ENCODE results near the gene TRAF3IP1.
"Not testable (repeated sequence)": the region's sequence is repeated elsewhere in the genome, so short reads cannot be mapped to it uniquely, and the experiment has no call there.

TRAF3IP1 gene

DNA sequence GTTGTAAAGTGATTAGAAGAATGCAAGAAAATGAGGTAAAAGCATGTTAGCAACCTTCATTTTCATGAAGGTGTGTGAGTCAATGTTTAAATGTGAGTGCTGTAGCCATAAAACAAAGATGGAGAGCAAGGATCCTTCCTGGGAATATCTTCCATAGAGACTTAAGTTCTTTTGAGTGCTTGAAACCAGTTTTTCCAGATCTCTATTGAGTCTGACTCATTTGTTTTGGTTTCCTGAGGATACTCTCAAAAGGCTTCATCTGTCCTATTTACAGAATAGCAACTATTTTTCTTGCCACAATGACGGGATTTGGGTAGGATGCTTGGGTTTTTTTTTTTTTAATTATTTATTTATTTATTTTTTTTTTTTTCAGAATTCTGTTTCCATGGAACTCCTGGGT lies 60.5 kb downstream of the TRAF3IP1 start:
- peak; percentile 60 for DNase-seq (ENCODE audit: low read depth)

DNA sequence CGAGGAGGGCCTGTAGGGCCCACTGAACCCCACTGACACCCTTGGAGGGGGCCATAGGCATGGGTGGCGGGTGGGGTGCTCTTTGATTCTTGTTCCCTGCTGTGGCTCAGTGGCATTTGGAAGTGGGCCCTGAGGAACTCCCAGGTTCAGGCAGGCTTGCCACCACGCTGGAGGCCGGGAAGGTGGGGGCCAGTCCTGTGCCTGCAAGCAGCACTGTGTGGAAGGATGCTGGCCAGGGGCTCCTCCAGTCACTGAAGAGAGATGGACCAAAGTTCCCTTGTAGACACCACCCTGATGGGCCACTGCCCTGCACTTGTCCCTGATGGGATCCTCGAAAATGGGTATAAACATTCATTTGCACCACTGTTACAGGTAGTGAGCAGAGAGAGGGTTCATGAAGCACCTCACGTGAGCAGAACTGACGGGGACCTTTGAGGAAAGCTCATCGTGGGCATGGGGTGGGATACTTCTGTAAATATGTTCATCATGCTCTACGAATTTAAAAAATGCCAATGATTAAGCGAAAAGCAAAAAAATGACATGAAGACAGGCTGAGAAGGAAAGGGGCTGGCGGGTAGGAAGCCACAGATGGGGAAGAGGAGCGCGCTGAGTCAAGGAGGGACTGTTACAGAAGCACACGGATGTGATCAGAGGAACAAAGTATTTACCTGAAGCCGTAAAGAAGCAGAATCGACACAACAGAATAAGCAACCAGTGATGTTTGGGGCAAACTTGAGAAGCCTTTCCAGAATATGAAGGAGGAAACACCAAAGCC lies 61.2 kb downstream of the TRAF3IP1 start:
- no peak for DNase-seq (ENCODE audit: low read depth)

DNA sequence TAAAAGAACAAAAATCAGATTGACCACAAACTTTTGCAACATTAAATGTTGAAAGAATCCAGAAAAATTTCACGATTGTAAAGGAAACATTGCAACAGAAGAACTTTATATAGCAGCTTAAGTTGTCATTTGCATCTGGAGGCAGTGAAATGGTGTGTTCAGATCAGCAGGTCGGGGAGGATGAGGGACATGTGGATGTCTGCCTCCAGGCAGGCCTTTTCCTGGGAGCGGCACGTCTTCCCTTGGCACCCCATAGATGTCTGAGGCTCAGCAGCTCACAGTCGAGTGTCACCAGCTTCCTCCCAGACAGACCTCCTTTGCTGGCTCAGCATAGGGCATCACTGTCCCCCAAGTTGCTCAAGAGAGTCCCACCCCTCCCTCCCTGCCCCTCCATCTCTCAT lies 62.1 kb downstream of the TRAF3IP1 start:
- DNase-seq (ENCODE audit: low read depth), result no peak

DNA sequence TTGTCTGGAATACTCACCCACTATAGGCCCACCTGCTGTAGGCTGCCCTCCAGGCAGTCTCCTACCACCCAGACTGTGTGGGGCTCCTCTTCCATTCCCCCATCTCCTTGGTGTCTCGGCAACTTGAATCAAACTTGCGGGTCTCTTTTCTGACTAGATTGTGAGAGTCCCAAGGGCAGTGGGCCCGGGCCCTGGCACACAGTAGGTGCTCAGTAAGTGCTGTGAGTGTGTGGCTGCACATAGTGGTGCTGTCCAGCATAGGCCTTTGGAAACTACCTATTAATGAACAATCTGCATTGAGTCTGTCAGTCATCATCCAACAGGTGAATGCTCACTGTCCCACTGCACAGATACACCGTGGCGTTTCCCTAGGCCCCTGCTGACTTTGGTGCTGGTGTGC lies 62.8 kb downstream of the TRAF3IP1 start:
- DNase-seq (ENCODE audit: low read depth), result no peak

DNA sequence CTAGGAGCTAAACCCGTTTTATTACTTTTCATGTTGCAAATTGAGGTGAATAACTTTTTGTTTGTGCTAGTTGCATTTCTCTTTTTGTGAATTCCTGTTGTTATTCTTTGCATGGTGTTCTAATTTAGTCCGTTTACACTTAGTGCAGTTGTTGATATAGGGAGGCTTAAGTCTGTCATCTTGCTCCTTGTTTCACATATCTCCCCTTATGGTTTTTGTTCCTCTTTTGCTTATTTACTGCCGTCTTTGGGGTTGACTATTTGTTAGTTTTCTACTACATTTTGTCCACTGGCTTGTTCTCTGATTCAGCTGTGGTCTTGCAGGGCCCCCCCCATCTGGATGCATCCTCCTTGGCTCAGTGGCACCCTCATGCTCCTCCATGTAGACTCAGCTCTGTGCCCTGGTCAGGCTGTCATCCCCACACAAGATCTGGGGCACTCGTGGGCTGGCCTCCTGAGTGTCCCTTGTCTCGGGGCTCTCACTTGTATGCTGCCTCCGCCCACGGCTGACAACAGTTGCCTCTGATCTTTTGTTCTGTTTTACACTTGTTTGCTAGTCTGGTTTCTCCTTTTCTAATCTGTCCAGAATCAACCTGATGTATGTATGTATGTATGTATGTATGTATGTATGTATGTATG lies 63.5 kb downstream of the TRAF3IP1 start:
- no peak for DNase-seq (ENCODE audit: low read depth)

DNA sequence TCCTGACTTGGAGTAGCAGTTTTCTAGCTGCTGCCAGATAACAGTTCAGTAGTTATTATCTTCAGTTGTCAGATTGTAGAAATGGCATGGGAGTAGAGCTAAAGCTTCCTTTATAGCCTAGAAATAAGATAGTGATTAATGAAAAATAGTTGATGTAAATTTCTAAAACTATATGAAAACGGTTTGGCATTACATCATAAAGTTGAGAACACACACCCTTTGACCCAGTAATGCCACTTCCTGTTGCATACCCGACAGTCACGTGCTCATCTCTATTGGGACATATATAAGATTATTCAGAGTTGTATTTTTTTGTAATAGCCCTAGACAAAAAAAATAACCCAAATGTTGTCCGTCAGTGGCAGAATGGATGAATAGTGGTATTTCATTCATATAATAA lies 67.0 kb downstream of the TRAF3IP1 start:
- peak; percentile 54 for DNase-seq (ENCODE audit: low read depth)

DNA sequence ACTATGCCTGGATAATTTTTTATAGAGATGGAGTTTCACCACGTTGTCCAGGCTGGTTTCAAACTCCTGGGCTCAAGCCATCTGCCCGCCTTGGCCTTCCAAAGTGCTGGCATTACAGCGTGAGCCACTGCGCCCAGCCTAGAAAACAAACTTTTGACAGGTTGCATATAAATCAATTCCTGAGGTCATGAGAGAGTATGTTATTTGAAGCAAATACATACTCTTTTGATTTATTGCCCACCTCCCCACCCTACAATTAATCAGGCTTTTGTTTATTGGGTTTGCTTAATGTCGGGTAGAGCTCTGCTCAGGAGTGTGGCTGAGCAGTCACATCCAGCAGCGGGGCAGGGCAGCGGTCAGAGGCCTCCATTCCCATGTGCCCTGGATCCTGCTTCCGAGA lies 68.5 kb downstream of the TRAF3IP1 start:
- no peak for DNase-seq (ENCODE audit: low read depth)

DNA sequence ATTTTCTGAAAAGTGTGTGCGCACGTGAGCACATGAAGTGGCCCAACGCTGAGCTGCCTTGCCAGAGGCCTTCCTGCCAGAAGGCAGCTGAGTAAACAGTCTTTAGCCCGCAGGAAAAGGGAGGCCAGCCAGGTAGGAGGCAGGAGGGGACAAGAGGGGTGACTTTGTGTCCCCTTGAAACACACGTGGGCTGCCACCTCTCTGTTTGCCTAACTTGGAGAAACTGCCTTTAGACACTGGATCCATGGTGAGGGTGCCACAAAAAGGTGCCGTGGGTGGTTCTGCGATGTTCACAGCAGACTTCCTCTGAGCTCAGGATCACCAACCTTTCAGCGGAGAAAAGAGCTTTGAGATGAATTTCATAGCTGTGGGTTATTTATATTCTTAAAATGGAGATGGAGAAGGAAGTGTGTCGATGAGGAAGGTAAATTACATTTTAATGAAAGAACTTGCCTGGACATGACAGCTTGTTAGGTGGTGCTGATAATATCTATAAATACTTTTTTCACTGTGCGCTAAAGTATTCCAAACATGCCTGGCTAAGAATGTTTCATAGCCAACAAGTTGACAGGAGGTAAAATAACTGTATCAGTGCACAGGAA lies 69.8 kb downstream of the TRAF3IP1 start:
- peak; percentile 57 for DNase-seq (ENCODE audit: low read depth)

DNA sequence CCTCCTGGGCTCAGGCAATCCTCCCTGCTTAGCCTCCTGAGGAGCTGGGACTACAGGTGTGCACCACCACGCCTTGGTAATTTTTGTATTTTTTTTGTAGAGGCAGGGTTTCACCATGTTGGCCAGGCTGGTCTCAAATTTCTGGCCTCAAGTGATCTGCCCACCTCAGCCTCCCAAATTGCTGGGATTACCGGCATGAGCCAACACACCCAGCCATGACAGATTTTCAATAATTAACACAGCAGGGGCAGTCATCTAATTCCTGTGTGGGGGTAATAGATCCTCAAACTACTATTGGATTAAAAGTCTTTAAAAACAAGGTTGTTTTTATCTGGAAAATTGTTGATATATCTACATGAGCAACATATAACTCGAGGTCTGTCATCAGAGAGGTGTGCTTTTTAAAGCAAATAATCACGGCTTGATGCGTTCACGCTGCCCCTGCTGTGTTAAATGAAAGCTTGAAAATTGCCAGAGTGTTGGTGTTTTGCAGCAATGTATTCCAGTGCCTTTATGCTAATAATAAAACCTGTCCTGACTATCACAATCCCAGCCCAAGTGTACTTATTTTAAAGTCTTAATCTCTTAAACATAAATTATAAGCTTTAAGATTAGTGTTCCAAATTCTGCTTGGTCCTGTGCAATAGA lies 70.8 kb downstream of the TRAF3IP1 start:
- no peak for DNase-seq (ENCODE audit: low read depth)

DNA sequence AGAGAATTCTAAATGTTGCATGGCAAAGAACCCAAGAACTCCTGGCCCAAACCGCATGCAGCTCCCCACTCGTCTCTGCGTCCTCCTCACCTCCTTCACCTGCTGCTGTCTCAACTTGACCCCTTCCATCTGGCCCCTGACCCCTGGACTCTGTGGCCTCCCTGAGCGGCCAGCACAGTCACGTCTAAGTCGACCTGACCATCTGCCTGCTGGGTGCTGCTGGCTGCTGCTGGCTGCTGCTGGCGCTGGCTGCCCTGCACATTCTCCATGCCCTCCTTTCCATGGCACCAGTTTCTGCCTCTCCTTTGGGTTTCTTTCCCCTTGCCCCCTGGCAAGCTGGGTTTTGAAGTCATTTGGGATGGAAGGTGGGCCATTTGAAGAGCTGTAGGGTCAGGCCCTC lies 76.3 kb downstream of the TRAF3IP1 start:
- no peak for DNase-seq (ENCODE audit: low read depth)

DNA sequence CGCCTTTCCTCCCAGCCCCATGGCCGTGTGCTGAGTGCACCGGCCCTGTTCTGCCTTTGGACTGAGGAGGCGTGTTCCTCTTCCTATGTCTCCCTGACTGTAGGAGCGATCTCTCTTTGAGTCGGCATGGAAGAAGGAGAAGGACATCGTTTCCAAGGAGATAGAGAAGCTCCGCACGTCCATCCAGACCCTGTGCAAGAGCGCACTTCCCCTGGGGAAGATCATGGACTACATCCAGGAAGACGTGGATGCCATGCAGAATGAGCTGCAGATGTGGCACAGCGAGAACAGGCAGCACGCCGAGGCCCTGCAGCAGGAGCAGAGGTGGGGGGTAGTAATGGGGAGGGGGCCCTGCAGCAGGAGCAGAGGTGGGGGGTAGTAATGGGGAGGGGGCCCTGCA lies 77.0 kb downstream of the TRAF3IP1 start:
- DNase-seq (ENCODE audit: low read depth), result no peak

DNA sequence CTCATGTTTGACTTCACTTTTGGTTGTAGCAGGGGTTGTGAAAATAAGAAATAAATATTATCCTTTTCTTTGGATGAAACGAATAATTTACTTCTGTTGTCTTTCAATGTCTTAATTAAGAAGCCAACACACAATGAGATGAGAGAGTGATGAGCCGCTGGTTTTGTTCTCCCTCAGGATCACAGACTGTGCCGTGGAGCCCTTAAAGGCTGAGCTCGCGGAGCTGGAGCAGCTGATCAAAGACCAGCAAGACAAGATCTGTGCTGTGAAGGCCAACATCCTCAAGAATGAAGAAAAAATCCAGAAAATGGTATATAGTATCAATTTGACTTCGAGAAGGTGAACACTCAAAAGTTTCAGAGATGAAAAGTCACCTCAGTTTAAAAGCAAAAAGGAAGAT lies 78.3 kb downstream of the TRAF3IP1 start:
- no peak for DNase-seq (ENCODE audit: low read depth)

DNA sequence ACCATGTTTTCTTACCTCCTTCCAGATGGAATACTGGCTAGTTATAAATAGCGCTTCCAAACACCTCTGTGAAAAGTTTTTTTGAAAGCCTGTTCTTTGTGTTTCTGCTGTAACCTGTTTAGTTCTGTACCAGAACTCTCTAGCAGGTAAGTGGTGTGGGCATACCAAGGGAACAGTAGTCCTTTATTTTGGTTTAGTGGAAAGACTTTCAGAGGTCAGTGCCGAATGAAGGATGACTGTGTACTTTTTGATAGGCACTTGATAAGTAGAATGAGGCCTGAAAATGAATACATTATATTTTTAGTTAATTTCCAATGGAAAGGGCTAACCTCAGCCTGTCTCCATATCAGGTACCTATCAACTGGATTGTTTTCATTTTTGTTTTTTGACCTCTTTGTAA lies 78.8 kb downstream of the TRAF3IP1 start:
- DNase-seq (ENCODE audit: low read depth), result no peak

DNA sequence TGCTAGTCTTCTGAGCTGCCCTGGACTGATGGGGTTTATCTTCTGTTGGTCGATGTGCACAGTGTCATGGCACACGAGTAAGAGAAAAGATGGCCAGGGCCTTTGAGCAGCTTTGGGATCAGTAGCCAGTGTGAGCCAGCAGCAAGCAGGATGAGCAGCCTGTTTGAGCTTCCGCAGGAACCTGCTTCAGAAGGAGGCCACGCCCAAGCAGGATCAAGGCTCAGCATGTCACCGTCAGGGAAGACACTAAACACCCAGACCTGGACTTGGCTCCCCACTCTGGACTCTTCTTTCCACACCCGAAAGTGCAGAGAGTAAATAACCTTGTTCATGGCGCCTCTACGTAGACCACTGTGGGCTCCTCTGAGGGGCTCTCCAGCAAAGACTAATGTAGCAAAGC lies 81.2 kb downstream of the TRAF3IP1 start:
- DNase-seq (ENCODE audit: low read depth), result no peak

DNA sequence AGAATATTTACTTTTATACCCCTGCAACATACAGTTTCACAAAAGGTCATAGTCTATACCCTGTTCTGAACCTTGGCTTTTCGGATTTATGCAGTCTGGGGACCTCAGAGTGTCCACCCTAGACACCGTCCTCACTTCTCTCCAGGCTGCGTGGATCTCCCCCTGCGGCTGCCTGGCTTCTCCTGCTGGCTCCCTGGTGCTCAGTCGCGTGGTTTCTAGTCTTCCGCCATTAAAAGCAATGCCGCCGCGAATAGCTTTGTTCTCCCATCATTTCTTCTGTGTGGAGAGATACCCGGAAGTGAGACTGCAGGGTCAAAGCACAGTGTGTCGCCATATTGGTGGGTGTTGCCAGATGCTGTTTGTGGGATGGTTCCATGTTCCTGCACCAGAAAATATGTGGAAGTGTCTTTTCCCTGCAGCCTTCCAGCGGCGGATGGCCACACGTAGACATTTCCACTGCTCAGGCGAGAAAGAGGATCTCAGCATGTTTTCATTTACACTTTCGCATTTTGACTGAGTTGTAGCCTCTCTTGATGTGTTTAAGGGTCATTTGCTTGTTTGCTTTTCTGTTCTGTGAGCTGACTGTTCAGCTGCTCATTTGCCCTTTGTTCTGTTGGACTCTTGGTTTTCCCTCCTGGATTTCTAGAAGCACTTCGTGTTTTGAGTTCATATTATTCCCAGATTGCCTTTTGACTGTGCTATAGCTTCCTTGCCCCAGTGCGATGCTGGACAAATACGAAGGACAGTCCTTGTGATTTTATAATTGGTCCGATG lies 83.5 kb downstream of the TRAF3IP1 start:
- no peak for DNase-seq (ENCODE audit: low read depth)

DNA sequence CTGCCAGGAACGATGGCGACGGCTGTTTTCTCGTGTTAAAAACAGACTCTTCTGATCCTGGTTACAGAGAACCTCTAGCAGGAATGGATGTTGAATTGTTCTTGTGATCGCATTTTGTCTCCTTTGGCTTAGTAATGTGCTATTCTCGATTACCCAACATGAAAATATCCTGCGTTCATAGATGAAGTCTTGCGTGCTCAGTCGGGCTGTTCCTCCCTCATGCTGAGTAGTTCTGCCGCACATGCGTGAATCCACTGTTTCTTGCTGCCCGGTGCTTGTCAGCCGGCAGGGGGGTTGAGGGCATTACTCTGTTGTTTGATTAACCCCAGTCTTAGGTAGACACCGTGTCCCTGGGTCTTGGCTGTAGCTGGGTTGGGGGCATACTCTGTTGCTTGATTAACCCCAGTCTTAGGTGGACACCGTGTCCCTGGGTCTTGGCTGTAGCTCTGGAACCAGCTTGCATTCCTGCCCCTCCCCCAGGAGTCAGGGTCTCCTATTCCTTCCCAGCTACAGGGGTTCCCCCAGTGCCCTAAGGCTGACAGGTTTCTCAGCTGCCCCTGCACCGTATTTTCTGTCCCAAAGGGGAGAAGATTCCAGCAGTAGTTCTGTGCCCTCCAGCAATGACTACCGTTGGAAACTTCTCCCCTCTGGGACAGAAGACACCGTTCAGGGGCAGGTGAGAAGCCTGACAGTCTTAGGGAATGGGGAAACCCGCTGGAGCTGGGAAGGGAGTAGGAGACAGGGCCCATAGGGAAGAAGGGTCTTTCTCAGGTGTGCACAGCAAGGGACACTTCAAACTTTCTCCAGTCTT lies 84.3 kb downstream of the TRAF3IP1 start:
- DNase-seq (ENCODE audit: low read depth), result no peak

DNA sequence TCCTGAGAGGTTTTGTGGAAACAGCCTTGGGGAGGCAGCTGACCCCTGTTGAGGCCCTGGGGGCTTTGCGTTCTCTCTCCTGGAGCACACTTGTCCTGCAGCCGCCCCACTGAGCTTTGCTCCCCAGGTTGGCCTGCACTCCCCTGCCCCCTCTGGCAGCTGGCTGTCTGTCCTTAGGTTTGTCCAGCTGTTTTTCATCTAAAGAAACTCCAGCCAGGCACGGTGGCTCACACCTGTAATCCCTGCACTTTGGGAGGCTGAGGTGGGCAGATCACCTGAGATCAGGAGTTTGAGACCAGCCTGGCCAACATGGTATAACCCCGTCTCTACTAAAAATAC lies 84.9 kb downstream of the TRAF3IP1 start:
- not testable (repeated sequence) for DNase-seq (ENCODE audit: low read depth)

DNA sequence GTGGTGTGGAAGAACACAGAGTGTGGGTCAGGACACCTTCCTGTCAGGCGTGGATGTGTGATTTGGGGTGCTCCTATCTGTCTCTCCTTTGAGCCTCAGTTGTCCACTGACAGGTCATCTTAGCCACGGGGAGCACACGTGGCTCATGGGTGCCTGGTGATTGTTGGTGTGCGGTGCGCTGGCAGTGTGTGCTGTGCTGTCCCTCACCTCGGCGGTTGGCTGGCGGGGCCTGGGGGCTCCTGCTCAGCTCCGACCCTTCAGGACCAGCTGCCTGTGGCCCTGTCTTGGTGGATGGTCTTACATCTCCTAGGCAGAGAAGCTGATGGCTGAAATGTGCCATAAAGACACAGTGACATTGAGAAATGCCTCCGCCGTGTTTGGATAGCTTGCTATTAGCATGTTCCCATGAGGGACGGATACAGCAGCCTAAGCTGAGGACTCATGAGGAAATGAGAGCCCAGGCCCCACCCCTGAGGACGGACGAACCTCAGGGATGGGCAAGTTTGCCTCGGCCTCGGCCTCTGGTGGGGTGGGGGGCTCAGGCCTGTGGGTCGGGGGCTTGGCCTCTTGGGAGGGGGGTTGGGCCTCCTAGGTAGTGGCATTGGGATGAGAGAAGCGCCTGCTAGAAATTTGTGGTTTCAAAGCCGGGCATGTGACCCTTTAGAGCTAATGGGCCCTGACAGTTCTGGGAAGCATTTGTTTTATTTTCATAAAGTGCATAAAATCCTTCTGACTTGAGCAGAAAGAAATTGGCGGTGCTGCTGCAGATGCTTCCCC lies 86.1 kb downstream of the TRAF3IP1 start:
- no peak for DNase-seq (ENCODE audit: low read depth)

DNA sequence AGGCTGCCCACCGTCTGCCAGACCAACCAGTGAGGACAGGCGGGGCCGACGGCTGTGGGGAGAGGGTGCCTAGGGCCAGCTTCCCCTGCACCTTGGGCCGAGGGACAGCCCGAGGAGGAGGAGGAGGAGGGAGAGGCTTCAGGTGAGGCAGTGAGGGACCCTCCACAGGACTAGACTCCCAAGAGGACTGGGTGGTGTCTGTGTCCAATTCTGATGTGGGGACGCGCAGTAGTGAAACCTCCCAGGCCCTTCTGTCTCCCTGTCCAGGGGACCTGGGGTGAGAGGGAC lies 86.6 kb downstream of the TRAF3IP1 start:
- no peak for DNase-seq (ENCODE audit: low read depth)

DNA sequence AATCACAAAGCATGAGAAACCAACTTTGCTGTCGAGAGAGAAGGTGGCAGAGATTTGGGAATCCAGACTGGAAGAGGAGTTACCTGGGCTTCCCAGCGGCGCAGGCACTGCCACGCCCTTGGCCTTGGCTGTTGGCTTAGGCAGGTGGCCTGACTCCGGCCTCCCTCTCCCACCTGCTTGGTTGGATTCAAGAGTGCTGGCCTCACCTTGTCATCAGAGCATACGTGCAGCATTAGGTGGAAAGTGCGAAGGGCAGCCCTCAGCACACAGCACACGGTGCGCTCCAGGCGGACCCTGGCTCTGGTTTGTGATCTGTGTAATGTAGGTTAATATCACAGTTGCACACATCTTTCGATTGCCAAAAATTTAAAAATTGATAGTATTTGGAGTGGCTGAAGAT lies 87.2 kb downstream of the TRAF3IP1 start:
- no peak for DNase-seq (ENCODE audit: low read depth)
